Measurements from ENCODE around the gene SEC24C.

- TF ChIP-seq POLR2AphosphoS5 (IDR thresholded peaks at IDR 0.05): no peak
- TF ChIP-seq, protein P1, sequence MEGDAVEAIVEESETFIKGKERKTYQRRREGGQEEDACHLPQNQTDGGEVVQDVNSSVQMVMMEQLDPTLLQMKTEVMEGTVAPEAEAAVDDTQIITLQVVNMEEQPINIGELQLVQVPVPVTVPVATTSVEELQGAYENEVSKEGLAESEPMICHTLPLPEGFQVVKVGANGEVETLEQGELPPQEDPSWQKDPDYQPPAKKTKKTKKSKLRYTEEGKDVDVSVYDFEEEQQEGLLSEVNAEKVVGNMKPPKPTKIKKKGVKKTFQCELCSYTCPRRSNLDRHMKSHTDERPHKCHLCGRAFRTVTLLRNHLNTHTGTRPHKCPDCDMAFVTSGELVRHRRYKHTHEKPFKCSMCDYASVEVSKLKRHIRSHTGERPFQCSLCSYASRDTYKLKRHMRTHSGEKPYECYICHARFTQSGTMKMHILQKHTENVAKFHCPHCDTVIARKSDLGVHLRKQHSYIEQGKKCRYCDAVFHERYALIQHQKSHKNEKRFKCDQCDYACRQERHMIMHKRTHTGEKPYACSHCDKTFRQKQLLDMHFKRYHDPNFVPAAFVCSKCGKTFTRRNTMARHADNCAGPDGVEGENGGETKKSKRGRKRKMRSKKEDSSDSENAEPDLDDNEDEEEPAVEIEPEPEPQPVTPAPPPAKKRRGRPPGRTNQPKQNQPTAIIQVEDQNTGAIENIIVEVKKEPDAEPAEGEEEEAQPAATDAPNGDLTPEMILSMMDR (IDR thresholded peaks at IDR 0.05): no peak
Measured at GRCh38 chr10:73756183-73756582, 12.0 kb downstream of the SEC24C start.

All from gastroesophageal sphincter (tissue), 3 donors.